HG02852 (cell line): Measurements from ENCODE around the gene OSBPL9.

Experiments used
- ATAC-seq: cut with Tn5 transposase; IDR thresholded peaks from one replicate; pipeline ENCODE4 v1.9.1; 2021; ENCODE audit warnings: mild to moderate bottlenecking, moderate library complexity; ENCODE audit not compliant: unreplicated experiment

Gene OSBPL9

GRCh38 chr1:51661081-51661518 lies 44.2 kb downstream of the OSBPL9 start:
- no peak for ATAC-seq

DNA sequence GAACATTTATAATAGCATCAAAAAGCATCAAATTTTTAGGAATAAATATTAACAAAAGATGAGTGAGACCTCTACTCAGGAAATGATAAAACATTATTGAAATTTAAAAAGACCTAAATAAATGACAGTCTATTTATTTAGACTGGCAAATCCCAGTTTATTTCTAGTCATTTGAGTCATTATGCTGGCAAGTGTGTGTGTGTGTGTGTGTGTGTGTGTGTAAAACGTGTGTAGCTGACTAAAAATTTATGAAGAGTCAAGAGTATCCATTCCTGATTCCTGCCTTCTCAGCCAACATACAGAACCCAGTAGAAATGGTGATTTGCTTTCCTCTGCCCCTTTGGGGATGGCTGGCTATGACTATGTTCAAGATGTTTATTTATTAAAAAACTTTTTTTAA lies 46.2 kb downstream of the OSBPL9 start:
- no peak for ATAC-seq

DNA sequence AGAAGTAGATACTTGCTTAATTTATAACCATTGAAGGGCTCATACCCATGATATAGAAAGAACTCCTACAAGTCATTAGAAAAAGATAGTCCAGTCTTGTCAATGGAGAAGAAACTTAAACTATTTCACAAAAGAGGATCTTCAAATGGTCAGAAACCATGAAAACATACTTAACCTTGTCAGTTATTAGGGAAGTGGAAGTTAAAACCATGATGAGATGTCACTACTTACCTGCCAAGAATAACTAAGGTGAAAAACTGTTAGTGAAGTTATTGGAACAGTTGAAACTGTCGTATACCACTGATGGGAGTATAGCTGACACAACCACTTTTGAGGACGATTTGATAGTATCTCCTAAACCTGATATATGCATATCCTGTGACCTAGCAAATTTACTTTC lies 46.8 kb downstream of the OSBPL9 start:
- no peak for ATAC-seq

DNA sequence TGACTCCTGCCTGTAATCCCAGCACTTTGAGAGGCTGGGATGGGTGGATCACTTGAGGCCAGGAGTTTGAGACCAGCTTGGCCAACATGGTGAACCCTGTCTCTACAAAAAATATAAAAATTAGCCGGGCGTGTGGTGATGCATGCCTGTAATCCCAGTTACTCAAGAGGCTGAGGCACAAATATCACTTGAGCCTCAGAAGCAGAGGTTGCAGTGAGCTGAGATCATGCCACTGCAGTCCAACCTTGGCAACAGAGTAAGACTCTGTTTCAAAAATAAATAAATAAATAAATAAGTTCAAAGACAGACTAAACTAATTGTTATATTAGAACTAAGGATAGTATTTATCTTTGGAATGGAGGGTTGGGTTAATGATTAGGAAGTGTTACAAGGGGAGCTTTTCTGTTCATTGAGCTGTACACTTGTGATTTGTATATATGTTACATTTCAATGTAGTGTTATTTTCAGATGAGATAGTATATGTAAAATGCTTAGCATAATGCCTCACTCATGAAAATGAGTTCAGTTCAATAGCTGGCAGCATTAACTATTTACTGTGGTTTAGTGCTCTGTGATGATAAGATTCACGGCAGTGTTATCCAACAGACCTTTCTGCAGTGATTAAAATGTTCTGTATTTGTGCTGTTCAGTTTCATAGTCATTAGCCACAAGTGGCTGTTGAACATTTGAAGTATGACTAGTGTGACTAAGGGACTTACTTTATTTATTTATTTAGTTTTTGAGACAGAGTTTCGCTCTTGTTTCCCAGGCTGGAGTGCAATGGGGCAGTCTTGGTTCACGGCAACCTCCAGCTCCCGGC lies 47.7 kb downstream of the OSBPL9 start:
- no peak for ATAC-seq

- ATAC-seq = no peak
Observed at GRCh38 chr1:51666478-51666877, 49.6 kb downstream of the OSBPL9 start.

DNA sequence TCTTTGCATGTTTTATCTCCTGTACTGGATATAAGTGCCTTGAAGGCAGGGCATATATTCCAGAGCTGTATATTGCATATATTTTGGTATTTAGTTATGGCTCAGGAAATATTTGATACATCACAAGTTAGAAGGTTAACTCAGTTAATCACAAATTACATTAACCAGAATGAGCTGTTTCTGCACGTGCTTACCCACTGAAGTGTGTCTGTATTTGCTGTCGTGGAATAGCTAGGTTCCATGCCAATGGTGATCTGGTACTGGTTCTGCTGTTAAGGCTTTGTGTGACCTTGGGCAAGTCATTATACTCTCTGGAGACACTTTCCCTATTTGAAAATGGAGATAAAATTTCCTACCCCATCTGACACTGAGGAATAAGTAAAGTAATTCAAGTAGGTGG lies 50.7 kb downstream of the OSBPL9 start:
- ATAC-seq = no peak

DNA sequence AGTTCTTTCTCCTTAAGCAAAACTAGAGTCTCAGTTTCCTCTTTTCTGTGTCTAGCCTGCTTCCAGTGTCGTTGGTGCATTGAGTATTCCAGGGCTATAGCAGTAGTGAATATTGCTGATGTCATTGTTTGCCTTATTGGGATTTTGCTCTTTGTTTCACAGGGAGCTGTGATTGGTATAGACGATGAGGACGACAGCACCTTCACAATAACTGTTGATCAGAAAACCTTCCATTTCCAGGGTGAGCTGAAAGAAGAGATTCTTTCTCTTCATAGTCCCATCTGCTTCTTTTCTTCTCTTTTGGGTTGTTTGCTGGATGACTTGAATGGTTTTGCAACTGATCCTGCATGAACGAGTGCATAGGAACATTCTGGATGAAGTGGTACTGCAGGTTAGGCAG lies 52.4 kb downstream of the OSBPL9 start:
- no peak for ATAC-seq

DNA sequence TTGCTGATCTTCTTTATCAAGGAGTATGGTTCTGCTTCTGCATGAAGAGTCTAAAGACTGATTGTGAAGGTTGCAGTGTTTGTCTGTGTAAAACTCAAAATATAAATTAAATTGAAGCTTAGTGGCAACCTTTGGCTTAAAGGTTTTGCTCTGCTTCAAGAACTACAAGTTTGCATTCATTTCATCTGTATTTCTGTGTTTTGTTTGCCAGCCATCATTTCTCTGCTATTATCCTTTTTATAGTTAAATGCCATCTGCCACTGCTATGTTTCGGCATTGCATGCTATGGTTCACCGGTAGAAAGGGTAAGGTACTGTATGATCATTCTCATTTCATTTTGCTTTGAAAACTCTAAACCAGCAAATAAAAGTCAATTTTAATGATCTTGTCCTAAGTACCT lies 52.9 kb downstream of the OSBPL9 start:
- no peak for ATAC-seq

- no peak for ATAC-seq
Observed at GRCh38 chr1:51671527-51672325, 54.8 kb downstream of the OSBPL9 start.

GRCh38 chr1:51673279-51673678 lies 56.4 kb downstream of the OSBPL9 start:
- ATAC-seq = no peak

DNA sequence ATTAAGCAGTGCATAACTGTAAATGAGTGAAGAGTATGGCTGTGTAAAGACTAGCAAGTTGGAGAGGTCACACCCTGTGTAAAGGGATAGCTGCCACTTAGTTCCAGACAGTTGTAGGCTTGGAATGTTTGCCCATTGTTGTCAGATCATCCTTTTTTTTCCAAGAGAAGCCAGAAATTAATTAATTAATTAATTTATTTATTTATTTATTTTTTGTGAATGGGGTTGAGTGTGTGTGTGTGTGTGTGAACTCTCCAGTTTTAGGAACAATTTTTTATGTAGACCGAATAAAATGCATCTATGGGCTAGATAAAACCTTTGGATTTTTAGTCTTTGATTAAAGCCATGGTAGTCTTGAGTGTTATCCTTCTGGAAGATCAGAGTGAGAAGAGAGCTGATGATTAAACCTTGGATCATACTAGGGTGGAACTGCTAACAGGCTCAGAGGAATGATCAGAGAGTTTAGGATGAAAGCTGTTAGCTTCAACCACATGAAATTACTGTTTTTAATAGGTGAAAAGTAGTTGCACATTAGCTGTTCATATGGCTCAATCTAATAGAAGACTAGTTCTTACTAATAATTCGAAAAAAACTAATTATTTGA lies 58.4 kb downstream of the OSBPL9 start:
- no peak for ATAC-seq

DNA sequence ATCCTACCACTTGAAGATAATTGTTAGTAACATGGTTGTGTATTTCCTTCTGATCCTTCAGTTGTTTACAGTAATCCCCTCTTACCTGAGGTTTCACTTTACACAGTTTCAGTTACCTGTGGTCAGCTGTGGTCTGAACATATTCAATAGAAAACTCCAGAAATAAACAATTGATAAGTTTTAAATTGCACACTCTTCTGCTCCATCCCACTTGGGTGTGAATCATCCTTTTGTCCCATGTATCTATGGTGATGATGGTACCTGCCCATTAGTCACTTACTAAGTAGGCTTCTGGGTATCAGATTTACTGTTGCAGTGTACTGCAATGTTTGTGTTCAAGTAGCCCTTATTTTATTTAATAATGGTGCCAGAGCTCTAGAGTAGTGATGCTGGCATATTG lies 62.5 kb downstream of the OSBPL9 start:
- no peak for ATAC-seq

GRCh38 chr1:51684776-51685175 lies 67.9 kb downstream of the OSBPL9 start:
- ATAC-seq = no peak

DNA sequence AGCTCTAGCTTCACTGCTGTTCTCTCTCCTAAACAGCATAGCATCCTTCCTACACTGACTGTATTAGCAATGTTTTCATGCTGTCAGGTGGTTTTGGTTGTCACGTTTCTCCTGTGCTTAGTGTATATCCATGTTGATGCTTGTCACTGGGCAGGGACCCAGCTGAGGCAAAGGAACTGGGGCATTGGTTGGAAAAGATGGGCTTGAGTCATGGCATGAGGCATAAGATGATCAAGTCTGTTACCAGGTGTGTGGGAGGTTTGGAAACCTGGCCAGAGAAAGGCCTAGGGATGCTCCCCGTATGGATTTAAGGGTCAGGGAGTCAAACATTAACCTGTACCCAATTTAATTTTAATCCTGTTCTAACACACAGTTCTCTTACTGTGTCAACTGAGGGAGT lies 69.6 kb downstream of the OSBPL9 start:
- ATAC-seq = no peak

DNA sequence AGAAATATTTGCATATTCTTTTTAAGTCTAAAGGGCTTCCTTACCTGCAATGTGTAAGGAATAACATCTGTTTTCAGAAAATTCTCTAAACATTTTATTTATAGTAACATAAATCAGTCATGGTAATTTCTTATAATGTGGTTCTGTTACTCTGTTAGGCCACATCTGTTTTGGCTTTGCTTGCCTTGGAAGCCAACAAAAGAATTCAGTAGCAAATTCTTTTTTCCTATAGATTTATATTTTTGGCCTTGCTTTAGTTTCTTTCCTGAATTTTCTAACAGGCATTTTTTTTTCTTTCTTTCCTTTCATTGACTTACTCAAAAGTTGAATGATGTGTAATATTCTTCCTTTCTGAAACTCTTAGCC lies 72.2 kb downstream of the OSBPL9 start:
- ATAC-seq = no peak

DNA sequence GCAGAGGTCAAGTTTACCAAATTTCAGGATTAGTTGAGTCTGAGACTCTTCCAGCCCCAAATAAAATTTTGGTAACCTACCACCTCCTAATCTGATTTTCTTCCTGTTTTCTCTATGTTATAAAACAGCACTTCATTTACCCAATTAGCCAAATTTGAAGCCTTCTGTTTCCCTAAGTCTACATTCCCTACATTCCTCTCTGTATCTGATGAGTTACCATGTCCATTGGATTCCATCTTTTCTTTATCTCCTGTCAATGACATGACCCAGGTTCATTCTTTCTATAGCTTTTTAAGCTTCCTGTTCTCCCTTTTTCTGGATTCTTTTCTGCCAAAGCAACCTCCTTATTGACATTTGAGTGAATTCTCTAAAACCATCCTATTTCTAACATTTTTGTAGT lies 72.8 kb downstream of the OSBPL9 start:
- ATAC-seq = no peak

GRCh38 chr1:51690285-51690961 lies 73.5 kb downstream of the OSBPL9 start:
- ATAC-seq = no peak

- ATAC-seq = no peak
Observed at GRCh38 chr1:51691920-51692319, 75.0 kb downstream of the OSBPL9 start.

DNA sequence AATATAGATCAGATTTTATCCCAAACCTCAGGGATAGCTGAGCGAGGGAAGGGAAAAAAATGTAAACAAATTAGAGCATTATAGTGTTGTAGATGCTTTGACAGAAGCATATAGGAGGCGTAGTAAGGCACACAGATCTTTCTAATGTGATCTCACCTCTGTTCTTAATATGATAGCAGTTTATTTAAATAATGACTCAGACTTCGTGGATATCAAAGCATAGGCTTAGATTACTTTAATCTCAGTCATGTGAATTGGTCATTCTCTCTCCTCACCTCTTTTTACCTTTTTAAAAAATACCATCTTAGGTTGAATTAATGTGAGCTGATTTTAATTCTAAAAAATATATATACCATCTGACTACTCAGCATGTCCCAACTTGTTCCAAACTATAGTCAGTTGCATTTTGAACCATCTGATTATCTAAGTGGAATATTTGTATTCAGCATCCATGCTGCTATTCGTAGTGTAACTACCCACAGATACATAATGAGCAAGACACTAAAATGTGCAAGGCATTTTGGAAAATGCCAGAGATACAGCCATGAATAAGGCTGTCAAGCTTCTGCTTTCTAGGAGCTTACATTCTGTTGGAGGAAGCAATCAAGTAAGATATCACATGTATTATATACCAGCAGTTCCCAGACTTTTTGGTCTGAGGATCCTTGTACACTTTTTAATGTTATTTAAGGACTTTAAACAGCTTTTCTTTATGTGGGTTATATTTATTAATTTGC lies 76.7 kb downstream of the OSBPL9 start:
- ATAC-seq = no peak

DNA sequence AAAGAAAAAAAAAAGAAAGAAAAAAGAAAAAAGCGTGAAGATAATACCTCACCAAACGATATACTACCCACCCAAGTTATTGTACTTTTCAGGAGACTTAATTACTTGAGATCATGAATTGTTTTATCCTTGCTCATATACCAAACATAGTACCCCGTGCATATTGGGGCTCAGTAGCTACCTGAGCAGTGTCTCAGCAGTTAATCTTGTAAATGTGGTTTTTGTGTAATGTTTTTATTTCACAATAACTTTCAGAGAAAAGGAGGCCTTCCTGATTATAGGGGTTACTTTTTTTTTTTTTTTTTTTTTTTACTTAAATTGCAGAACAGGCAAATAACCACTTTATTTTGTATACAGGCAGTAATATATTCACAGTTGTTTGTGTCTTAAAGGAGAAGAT lies 80.3 kb downstream of the OSBPL9 start:
- no peak for ATAC-seq

DNA sequence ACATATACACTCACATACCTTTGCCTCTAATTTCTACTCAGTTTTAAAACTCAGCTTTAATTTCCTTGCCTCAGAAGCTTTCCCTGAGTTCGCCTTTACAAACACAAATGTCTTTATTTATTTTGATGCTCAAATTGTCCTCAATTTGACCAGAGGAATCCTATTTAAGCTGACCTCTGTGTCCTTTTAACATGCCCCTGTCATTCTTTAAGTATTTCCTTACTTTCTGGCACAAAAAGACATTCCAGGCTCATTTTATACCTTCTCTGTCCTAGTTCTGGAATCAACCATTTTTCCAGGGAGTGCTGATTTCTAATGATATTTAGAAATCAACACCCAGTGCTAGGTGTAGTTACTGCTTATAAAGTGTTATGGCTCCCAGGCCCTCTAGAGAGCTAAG lies 82.5 kb downstream of the OSBPL9 start:
- no peak for ATAC-seq
